ENCODE data around the gene BET1L.
"Not testable (repeated sequence)": the region's sequence is repeated elsewhere in the genome, so short reads cannot be mapped to it uniquely, and the experiment has no call there.

BET1L gene

GRCh38 chr11:223026-223789 lies 16.0 kb upstream of the BET1L start:
- H3K9me3 ChIP-seq (ENCODE audit: low read length): no peaks in the 10 kb centered on the region
- H3K27me3 ChIP-seq (ENCODE audit: insufficient read depth, low read length): no peaks in the 10 kb centered on the region
- TF ChIP-seq CTCF (IDR thresholded peaks at IDR 0.05; ENCODE audit: low read length): no peak
- TF ChIP-seq EZH2 (IDR thresholded peaks at IDR 0.05; ENCODE audit: borderline replicate concordance, low read length): no peak
- H4K20me1 ChIP-seq (ENCODE audit: insufficient read depth, low read length): no peaks in the 10 kb centered on the region
- H2AFZ ChIP-seq (ENCODE audit: low read length): no peak overlapping the region
- no peaks in the 10 kb centered on the region for H3K4me1 ChIP-seq (ENCODE audit: insufficient read depth, low read length, severe bottlenecking)
- H3F3A ChIP-seq (ENCODE audit: insufficient read depth, low read length): no peaks in the 10 kb centered on the region
- no peaks in the 10 kb centered on the region for H3K79me2 ChIP-seq (ENCODE audit: insufficient read depth, low read length)
- no peak overlapping the region for H3K27ac ChIP-seq (ENCODE audit: low read depth, low read length, poor library complexity, severe bottlenecking)
- H3K36me3 ChIP-seq (ENCODE audit: insufficient read depth, low read length): no peaks in the 10 kb centered on the region
- no peak overlapping the region for H3K9ac ChIP-seq (ENCODE audit: low read length)
- no peak overlapping the region for H3K4me3 ChIP-seq (ENCODE audit: low read depth, low read length, poor library complexity, severe bottlenecking)
- no peak overlapping the region for H3K4me2 ChIP-seq (ENCODE audit: low read length)
- no peaks in the 10 kb centered on the region for H3K9me2 ChIP-seq (ENCODE audit: low read depth, low read length)

GRCh38 chr11:221998-222789 lies 15.0 kb upstream of the BET1L start:
- Histone ChIP-seq H3K4me3 (ENCODE audit: low read depth, low read length, poor library complexity, severe bottlenecking) (no peak overlapping the region), H3K27ac (ENCODE audit: low read depth, low read length, poor library complexity, severe bottlenecking) (no peak overlapping the region), H3K9me3 (ENCODE audit: low read length) (no peaks in the 10 kb centered on the region), H3K79me2 (ENCODE audit: insufficient read depth, low read length) (no peaks in the 10 kb centered on the region), H3K9ac (ENCODE audit: low read length) (no peak overlapping the region), H3K4me1 (ENCODE audit: insufficient read depth, low read length, severe bottlenecking) (no peaks in the 10 kb centered on the region), H4K20me1 (ENCODE audit: insufficient read depth, low read length) (no peaks in the 10 kb centered on the region), H3F3A (ENCODE audit: insufficient read depth, low read length) (no peaks in the 10 kb centered on the region), H3K27me3 (ENCODE audit: insufficient read depth, low read length) (no peaks in the 10 kb centered on the region), H2AFZ (ENCODE audit: low read length) (no peak overlapping the region), H3K36me3 (ENCODE audit: insufficient read depth, low read length) (no peaks in the 10 kb centered on the region; the same call in 1 of the 2 replicates), H3K4me2 (ENCODE audit: low read length) (no peak overlapping the region), H3K9me2 (ENCODE audit: low read depth, low read length) (no peaks in the 10 kb centered on the region)
- TF ChIP-seq CTCF (IDR thresholded peaks at IDR 0.05; ENCODE audit: low read length): no peak
- TF ChIP-seq EZH2 (IDR thresholded peaks at IDR 0.05; ENCODE audit: borderline replicate concordance, low read length): no peak

GRCh38 chr11:221539-221938 lies 14.3 kb upstream of the BET1L start:
- Histone ChIP-seq H3K36me3 (ENCODE audit: insufficient read depth, low read length) (no peaks in the 10 kb centered on the region; the same call in 1 of the 2 replicates), H4K20me1 (ENCODE audit: insufficient read depth, low read length) (no peaks in the 10 kb centered on the region)

GRCh38 chr11:220641-221215 lies 13.5 kb upstream of the BET1L start:
- not testable (repeated sequence) for H3F3A ChIP-seq (ENCODE audit: insufficient read depth, low read length); H3K4me3 ChIP-seq (ENCODE audit: low read depth, low read length, poor library complexity, severe bottlenecking); H3K9me3 ChIP-seq (ENCODE audit: low read length); H3K9me2 ChIP-seq (ENCODE audit: low read depth, low read length); H3K79me2 ChIP-seq (ENCODE audit: insufficient read depth, low read length); H3K27me3 ChIP-seq (ENCODE audit: insufficient read depth, low read length); H3K9ac ChIP-seq (ENCODE audit: low read length); H3K27ac ChIP-seq (ENCODE audit: low read depth, low read length, poor library complexity, severe bottlenecking); H3K36me3 ChIP-seq (ENCODE audit: insufficient read depth, low read length); H3K4me2 ChIP-seq (ENCODE audit: low read length); H2AFZ ChIP-seq (ENCODE audit: low read length); H4K20me1 ChIP-seq (ENCODE audit: insufficient read depth, low read length); H3K4me1 ChIP-seq (ENCODE audit: insufficient read depth, low read length, severe bottlenecking)

More at GRCh38 chr11:221539-221938, 14.3 kb upstream of the BET1L start:
- Histone ChIP-seq H3K27ac (ENCODE audit: low read depth, low read length, poor library complexity, severe bottlenecking) (no peak overlapping the region), H2AFZ (ENCODE audit: low read length) (no peak overlapping the region), H3K4me2 (ENCODE audit: low read length) (no peak overlapping the region), H3K79me2 (ENCODE audit: insufficient read depth, low read length) (no peaks in the 10 kb centered on the region), H3K9ac (ENCODE audit: low read length) (no peak overlapping the region), H3K9me3 (ENCODE audit: low read length) (no peaks in the 10 kb centered on the region), H3K9me2 (ENCODE audit: low read depth, low read length) (no peaks in the 10 kb centered on the region), H3K27me3 (ENCODE audit: insufficient read depth, low read length) (no peaks in the 10 kb centered on the region), H3K4me1 (ENCODE audit: insufficient read depth, low read length, severe bottlenecking) (no peaks in the 10 kb centered on the region), H3F3A (ENCODE audit: insufficient read depth, low read length) (no peaks in the 10 kb centered on the region), H3K4me3 (ENCODE audit: low read depth, low read length, poor library complexity, severe bottlenecking) (no peak overlapping the region)
- TF ChIP-seq CTCF (IDR thresholded peaks at IDR 0.05; ENCODE audit: low read length): no peak
- no peak for TF ChIP-seq EZH2 (IDR thresholded peaks at IDR 0.05; ENCODE audit: borderline replicate concordance, low read length)

All from OCI-LY1 (cell line).